GM19468 (cell line): ENCODE data around the gene CDH4.

Experiments
- ATAC-seq: cut with Tn5 transposase; IDR thresholded peaks from one replicate; pipeline ENCODE4 v1.9.1; 2021; ENCODE audit warnings: mild to moderate bottlenecking, moderate library complexity, moderate number of reproducible peaks; ENCODE audit not compliant: unreplicated experiment; ENCODE audit errors: extremely low read depth

CDH4 gene

DNA sequence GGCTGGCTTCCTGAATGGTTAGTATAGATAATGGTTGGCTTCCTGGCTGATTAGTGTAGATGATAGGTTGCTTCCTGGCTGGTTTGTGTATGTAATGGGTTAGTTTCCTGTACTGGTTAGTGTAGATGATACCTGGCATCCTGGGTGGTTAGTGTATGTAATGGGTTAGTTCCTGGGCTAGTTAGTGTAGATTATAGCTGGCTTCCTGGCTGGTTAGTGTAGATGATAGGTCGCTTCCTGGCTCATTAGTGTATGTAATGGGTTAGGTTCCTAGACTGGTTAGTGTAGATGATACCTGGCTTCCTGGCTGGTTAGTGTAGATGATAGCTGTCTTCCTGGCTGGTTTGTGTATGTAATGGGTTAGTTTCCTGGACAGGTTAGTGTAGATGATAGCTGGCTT is 613.3 kb downstream of the CDH4 start:
- ATAC-seq: no peak

- ATAC-seq: no peak
Observed at GRCh38 chr20:61866165-61866564, 614.1 kb downstream of the CDH4 start.

GRCh38 chr20:61868006-61868405 is 615.9 kb downstream of the CDH4 start:
- no peak for ATAC-seq

DNA sequence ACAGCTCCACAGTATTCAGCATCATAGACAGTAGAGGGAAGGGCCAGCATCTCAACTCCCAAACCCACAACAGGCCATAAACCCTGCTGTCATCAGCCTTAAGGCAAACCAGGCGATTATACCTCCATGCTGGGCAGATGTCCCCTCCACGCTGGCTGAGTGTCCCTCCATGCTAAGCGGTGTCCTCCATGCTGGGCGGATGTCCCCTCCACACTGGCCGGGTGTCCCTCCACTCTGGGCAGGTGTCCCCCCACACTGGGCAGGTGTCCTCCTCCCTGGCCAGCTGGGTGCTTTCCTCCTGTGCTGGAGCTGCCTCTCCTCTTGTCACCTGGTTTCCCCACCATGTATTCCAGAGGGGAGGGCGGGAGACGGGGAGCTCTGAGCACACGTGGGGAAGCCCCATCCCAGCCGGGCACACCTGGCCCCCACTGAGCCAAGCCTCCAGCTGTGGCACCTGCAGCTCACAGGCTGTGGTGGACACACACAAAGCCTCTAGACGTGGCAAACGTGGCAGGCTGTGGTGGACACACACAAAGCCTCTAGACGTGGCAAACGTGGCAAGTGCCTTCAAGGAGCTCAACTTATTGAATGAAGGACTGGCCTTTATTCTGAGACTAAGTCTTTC is 616.5 kb downstream of the CDH4 start:
- ATAC-seq: no peak

GRCh38 chr20:61869750-61870507 is 617.9 kb downstream of the CDH4 start:
- ATAC-seq: no peak

- ATAC-seq: no peak
Observed at GRCh38 chr20:61871160-61871559, 619.1 kb downstream of the CDH4 start.

- no peak for ATAC-seq
Observed at GRCh38 chr20:61871913-61872312, 619.9 kb downstream of the CDH4 start.

GRCh38 chr20:61872371-61872900 is 620.4 kb downstream of the CDH4 start:
- no peak for ATAC-seq

DNA sequence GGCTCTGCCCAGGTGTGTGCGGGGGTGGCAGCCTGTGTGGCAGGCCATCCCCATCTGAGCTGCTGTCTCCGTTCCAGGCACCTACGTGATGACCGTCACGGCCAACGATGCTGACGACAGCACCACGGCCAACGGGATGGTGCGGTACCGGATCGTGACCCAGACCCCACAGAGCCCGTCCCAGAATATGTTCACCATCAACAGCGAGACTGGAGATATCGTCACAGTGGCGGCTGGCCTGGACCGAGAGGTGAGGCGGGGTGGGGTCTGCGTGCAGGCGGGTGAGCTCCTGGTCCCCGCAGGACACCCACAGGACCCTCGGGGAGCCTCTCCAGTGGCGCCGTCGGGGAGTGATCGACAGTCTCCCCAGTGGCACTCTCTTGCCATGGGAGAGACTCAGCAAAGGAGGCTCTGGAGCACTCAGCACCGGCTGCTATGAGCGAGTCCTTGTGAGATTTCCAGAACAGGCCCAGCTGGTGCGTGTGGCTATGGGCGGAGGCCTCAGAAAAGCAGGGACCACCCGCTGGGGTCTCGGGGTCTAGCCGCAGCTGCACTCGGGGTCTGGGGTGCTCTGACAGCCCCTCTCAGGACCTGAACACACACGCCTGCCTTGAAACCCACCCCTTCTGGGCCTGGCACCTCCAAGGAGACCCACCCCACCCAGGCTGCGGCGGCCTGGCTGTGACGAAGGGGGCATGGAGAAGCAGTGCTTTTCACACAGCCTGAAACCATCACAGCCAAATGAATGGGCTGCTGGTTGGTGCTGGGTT is 621.8 kb downstream of the CDH4 start:
- ATAC-seq: no peak

DNA sequence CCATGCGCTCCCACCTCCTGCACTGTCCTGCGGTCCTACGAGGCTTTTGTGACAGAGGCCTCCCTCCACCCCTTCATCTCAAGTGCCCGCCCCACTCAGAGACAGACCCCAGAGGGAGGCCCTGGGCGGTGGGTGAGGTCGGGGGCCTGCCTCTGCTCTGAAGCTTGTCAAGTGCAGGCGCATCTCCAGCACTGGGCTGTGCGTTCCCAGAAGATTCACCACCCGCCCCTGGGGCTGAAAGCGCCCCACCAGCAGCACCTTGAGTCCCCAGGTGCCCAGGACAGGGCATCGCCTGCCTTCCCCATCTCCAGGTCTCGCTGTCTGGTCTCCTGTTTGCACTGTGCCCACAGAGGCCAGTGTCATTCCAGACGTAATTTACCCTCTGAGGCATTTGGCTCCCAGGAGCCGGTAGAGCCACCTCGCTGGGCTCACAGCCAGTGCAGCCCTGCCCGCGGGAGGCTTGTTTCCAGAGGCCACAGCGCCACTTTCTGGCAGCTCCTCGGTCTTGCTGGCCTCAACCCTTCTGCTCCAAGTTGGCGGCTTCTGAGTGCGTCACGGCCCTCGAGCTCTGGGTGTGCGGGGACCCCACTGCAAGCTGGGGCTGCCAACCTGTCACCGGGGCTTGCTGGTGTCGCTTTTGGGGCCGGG is 622.5 kb downstream of the CDH4 start:
- no peak for ATAC-seq

GRCh38 chr20:61875221-61875885 is 623.3 kb downstream of the CDH4 start:
- ATAC-seq: no peak

DNA sequence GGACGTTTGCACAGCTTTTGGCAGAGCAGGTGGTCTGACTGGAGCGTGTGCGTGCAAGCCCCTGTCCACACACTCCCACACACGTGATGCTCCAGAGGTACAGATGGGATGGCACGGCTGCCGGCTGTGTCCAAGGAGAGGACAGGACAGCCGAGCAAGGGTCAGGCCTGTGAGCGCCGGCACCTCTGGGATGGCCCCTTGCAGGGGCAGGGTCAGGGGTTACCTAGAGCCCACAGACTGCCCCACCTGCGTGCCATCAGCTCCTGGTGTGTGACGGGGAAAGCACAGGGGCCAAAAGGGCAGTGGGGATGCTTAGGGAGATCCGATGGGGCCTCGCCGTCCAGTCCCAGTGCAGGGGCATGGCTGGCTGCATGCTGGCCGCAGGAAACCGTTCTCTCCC is 623.9 kb downstream of the CDH4 start:
- ATAC-seq: no peak

GRCh38 chr20:61876952-61877728 is 625.1 kb downstream of the CDH4 start:
- no peak for ATAC-seq

GRCh38 chr20:61877776-61878477 is 625.9 kb downstream of the CDH4 start:
- ATAC-seq: no peak

DNA sequence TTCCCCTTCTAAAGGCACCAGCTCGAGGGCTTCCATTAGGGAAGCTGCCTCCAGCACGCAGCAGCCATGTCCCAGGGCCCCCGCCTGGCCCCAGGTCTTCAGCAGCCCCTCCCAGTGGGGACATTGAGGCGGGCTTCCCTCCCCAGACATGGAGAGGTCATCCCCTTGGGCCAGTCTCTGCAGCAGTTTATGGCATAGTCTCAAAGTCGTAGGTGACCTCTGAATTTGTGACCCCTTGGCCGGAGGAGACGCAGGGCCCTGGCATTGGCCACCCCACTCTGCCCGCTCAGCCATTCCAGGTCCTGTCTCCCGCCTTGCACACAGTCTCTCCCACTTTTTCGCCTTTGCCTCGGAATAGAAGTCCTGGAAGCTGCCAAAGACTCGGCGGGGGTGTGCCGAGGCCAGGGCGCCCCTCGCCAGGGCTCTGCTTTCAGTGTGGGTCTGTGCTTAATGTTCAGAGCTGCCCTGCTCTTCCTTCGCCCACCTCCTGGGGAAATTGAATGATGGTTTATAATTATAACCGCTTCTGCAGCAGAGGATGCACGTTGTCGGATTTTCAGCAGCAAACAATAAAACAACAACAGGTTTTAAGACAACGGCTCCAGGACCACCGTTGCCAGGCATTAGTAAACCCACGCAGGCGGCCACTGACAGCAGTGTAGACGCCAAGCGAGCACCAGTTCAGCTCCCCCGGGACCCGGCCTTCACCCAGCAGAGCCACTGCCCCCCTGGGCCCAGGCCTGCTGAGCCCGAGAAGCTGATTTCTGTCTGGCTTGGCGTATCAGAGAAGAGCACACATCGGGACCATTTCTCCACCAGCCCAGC is 626.6 kb downstream of the CDH4 start:
- no peak for ATAC-seq

- no peak for ATAC-seq
Observed at GRCh38 chr20:61879303-61879620, 627.2 kb downstream of the CDH4 start.

GRCh38 chr20:61879694-61880093 is 627.6 kb downstream of the CDH4 start:
- no peak for ATAC-seq

- ATAC-seq: no peak
Observed at GRCh38 chr20:61880706-61881105, 628.6 kb downstream of the CDH4 start.
